GM21723 (cell line): ENCODE results near the gene DGLUCY.
"Not testable (repeated sequence)": the region's sequence is repeated elsewhere in the genome, so short reads cannot be mapped to it uniquely, and the experiment has no call there.

ENCODE experiments used
- ATAC-seq: cut with Tn5 transposase; IDR thresholded peaks from one replicate; pipeline ENCODE4 v1.9.1; 2021; ENCODE audit warnings: mild to moderate bottlenecking, moderate library complexity; ENCODE audit not compliant: unreplicated experiment

Gene DGLUCY

DNA sequence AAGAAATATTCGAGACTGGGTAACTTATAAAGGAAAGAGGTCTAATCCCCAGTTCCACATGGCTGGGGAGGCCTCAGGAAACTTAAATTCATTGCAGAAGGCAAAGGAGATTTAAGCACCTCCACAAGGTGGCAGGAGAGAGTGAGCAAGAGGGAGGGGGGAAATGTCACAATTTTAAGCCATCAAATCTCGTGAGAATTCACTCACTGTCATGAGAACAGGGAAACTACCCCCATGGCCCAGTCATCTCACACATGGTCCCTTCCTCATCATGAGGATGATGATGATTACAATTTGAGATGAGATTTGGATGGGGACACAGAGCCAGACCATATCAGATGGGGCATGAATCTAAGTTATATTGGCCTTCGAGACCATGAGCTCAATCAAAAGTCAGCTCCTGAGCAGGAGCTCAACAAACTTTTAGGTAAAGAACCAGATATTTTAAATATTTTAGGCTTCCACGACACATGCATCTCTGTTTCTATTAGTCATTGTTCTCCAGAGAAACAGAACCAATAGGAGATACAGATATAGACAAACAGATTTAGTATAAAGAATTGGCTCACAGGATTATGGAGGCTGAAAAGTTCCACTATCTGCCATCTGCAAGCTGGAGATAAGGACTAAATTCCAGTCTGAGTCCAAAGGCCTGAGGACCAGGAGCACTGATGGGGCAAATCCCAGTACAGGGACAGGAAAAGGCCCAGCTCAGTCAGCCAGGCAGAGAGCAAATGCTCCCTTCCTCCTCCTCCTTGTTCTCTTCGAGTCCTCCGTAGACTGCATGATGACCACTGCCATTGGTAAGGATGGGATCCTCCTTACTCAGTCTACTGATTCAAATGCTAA is 24.9 kb downstream of the DGLUCY start:
- no peak for ATAC-seq

DNA sequence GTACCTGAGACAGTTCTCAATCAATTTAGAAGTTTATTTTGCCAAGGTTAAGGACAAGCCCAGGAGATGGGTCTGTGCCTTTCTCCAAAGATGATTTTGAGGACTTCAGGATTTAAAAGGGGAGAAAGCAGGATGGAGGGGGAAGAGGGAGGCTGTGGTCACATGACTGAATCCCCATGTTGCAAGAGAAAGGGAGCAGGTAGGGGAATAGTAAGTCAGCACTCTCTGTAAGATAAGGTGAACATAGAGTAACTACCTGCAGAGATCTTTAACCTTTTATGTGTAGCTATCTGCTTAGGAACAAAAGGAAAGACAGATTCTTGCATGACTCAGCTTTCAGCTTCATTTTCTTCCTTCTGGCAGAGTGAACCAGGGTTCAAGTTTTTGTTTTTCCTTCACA is 25.9 kb downstream of the DGLUCY start:
- no peak for ATAC-seq

DNA sequence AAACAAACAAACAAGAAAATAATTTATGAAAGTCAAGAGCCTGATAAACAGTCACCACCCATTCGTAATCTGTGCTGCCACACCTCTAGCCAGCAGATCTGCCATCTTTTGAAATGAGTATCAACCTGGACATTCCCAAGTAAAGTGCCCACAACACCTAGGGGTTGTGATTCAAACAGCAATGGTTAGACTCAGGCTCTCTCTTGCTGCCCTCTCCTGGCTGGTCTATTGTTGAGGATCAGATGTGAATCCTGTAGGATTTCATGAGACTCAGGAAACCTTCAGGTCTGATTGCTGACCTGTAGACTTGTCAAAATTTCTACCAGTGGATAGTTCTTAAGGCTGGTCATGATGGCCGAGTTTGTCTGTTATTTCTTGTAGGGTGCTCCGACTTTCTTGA is 26.8 kb downstream of the DGLUCY start:
- ATAC-seq = no peak

DNA sequence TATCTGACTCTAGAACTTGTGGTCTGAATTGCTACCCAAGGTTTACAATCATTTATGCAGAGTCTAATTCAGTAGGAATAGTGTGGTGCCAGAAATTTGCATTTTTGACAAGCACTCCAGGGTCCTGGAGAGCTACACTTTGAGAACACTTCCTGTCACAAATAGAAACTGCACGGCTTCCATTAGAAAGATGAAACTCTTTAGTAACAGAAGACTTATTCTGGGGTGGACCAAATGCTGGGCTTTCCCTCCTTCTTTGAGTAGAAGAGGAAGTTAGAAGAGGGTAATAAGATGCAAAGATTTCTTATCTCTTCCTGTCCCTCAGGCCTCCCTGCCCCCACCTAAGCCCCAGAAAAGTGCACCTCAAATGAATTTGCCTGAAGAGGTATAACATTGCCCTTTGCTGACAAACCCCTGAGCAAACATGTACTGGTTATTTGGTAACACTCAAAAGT is 28.4 kb downstream of the DGLUCY start:
- peak; percentile 95 for ATAC-seq

DNA sequence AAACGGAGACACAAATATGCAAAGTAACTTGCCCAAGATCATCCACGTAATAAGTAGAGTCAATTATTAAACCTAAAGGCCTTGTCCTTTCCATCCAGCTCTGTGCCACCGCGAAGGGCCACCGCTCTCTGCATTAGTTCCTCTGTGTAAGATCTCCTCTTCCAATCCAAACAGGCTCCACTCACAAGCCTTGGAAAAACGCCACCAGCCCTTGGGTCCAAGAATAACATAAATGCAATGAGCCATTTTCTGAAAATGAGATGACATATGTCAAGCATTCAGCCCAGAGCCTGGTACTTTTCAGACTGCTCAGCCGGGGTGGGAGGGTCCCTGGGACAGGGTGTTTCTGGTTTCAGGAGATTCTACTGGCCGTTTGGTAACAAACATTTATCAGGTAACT is 30.0 kb downstream of the DGLUCY start:
- ATAC-seq = no peak

DNA sequence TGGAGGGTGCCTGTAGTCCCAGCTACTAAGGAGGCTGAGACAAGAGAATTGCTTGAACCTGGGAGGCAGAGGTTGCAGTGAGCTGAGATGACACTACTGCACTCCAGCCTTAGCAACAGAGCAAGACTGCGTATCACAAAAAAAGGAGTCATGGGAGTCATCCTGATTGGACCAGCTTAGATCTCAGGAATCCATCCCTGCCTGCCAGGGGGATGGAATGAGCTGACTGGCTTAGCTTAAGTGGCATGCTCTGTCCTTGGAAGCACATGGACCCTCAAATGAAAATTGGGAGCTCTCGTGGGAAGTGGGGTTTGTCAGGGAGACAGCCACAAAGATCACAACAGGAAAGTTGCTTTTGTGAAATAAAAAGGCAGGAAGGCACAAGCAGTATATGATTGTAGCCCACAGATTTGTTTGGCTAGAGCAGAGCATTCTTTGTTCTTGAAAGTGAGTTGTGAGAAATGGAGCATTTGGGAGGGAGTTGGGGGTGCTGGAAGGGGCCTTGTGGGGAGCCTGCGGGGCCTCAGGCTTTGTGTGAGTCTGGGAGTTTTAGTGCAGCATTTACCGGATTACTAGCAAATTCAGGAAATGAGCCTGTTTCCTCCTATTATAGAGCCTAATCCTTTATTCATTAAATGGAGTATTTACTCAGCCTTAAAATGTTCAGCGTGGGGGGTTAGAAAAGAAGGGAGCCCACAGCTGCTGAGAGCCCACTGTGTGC is 30.7 kb downstream of the DGLUCY start:
- ATAC-seq = no peak

GRCh38 chr14:91145391-91146160 is 31.7 kb downstream of the DGLUCY start:
- ATAC-seq = no peak

DNA sequence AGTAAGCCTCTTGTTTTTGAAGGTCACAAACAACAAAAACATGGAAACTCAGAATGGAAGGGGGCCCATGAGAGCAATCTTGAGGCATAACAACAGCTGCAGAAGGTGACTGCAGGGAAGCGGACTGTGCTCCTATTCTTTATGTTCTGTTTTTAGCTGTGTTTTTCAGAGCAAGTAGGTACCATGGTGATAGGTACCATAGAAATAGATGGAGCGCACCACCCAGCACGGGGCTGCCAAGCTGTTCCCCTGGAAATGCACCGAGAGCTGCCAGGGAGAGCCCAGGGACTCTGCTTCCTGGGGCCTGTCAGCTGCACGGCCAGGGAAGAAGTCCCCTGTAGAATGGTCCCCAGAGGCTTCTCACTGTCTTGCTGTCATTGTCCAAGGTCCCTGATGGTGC is 32.8 kb downstream of the DGLUCY start:
- ATAC-seq = no peak

DNA sequence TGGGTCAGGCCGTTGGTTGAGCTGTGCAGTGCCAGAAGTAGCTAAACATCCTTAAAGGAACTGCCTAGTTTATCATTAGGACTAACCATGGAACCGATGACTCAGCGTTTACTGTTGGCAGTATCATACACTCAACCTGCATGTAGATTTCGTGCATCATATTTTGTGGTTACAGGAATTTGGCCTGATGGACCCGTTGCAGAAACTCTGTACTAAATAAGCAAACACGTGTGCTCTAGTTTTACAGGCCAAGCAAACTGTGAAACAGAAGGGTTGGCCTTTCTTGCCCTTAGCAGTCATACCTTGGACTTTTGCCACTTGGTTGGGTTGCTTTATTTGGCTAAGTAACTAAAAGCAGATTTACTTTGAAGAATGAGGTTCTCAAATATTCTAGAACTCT is 35.6 kb downstream of the DGLUCY start:
- ATAC-seq = no peak

- no peak for ATAC-seq
Measured at GRCh38 chr14:91152499-91152898, 38.6 kb downstream of the DGLUCY start.

DNA sequence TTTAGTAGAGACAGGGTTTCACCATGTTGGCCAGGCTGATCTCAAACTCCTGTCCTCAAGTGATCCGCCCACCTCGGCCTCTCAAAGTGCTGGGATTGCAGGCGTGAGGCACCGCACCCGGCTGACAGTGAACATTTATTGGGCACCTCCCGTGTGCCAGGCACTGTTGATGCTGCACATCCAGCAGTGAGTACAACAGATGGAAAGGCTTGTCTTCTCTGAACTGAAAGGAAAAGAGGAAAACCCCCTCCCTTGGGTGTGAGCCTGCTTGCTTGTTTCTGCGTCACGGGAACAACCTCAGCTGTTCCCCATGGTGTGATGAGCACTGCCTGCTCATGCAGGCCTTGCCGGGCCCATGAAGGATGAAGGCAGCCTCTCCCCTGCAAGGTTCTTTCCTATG is 39.5 kb downstream of the DGLUCY start:
- ATAC-seq = no peak

DNA sequence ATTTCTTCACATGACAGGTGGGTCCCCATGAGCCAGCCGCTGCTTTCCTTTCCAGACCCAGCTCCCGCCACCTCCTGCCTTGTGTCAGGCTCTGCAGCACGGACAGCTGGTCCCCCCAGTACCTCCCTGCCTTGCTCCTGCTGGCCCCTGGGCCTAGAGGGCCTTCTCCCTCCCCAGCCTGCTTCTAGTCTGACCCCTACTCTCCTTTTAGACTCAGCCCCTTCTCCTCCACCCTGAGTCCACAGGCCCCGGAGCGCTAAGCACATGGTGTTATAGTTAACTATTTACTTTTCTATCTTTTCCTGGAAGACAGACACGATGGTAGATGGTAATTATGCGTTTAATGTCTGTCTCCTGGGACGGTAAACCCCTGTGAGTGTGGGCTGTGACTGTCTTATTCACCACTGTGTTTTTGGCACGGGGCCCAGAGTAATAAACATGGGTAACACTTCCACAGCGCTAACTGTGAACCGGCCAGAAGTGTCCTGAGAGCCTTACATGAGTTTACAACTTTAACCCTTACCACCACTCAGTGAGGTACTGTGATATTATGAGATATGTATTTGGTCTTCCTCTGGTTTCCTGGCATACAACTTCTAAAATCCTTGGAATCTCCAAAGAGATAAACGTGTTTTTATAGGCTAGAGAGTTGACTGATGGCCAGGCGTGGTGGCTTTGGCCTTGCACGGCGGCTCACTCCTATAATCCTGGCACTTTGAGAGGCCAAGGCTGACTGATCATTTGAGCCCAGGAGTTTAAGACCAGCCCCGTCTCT is 41.2 kb downstream of the DGLUCY start:
- ATAC-seq = no peak

DNA sequence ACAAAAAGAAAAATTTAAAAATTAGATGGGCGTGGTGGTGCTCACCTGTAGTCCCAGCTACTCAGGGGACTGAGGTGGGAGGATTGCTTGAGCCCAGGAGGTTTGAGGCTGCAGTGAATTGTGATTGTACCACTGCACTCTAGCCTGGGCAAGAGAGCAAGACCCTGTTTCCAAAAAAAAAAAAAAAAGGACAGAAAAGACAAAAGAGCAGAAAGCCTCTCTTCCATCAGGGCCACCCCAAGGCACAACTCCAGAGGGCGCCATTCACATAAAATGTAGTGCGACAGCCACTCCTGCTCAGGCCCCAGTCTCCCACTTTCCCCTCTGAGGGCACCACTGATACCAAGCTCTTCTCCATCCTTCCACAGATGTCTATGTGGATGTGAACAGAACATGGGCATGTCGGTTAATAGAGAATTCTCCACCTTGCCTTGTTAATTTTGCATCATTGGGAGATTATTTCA is 41.8 kb downstream of the DGLUCY start:
- ATAC-seq = no peak

DNA sequence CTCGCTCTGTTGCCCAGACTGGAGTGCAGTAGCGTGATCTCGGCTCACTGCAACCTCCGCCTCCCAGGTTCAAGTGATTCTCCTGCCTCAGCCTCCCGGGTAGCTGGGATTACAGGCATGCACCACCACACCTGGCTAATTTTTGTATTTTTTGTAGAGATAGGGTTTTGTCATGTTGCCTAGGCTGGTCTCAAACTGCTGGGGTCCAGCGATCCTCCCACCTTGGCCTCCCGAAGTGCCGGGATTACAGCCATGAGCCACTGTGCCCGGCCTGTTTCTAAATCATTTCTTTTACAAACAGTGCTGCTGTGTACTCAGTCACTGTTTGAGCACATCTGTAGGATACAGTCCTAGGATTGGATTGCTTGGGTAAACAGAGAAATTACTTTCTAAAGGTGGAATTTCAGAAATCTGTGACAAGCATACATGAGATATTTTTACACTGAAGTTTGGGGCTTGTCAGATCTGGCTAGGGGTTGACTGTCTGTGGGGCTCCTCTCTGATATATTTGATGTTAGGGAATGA is 42.3 kb downstream of the DGLUCY start:
- ATAC-seq = not testable (repeated sequence)

GRCh38 chr14:91156877-91157276 is 43.0 kb downstream of the DGLUCY start:
- ATAC-seq = not testable (repeated sequence)

- ATAC-seq = no peak
Measured at GRCh38 chr14:91158091-91158790, 44.4 kb downstream of the DGLUCY start.

- no peak for ATAC-seq
Measured at GRCh38 chr14:91159182-91159581, 45.3 kb downstream of the DGLUCY start.

GRCh38 chr14:91159906-91160305 is 46.0 kb downstream of the DGLUCY start:
- ATAC-seq = no peak

GRCh38 chr14:91163316-91163715 is 49.4 kb downstream of the DGLUCY start:
- ATAC-seq = no peak

DNA sequence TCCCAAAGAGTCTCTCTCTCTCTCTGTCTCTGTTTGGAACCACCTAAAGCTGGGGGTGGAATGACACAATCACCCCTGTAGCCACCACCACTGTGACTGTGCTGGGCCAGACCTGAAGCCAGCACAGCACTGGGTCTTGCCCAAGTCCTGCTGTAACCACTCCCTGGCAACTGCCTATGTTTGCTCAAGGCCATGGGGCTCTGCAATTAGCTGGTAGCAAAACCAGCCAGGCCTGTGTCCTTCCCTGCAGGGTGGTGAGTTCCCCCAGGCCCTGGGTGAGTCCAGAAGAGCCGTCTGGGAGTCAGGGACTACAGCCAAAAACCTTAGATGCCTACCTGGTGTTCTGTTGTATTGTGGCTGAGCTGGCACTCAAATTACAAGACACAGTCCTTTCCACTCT is 50.8 kb downstream of the DGLUCY start:
- no peak for ATAC-seq
